LNCAP (cell line): Measurements from ENCODE around the gene IL1R1.

Experiments used
- TF ChIP-seq, protein P1 (sequence below): fragments of 450-650 bp; IDR thresholded peaks from 2 replicates; pipeline ENCODE4 v1.5.1; 2017; ENCODE audit warnings: mild to moderate bottlenecking

Gene IL1R1

GRCh38 chr2:102179061-102179460 is 36.5 kb downstream of the IL1R1 start:
- TF ChIP-seq, protein P1, sequence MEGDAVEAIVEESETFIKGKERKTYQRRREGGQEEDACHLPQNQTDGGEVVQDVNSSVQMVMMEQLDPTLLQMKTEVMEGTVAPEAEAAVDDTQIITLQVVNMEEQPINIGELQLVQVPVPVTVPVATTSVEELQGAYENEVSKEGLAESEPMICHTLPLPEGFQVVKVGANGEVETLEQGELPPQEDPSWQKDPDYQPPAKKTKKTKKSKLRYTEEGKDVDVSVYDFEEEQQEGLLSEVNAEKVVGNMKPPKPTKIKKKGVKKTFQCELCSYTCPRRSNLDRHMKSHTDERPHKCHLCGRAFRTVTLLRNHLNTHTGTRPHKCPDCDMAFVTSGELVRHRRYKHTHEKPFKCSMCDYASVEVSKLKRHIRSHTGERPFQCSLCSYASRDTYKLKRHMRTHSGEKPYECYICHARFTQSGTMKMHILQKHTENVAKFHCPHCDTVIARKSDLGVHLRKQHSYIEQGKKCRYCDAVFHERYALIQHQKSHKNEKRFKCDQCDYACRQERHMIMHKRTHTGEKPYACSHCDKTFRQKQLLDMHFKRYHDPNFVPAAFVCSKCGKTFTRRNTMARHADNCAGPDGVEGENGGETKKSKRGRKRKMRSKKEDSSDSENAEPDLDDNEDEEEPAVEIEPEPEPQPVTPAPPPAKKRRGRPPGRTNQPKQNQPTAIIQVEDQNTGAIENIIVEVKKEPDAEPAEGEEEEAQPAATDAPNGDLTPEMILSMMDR: no peak

- TF ChIP-seq, protein P1: no peak
These were observed 37.5 kb downstream of the IL1R1 start for GRCh38 chr2:102179788-102180686.

DNA sequence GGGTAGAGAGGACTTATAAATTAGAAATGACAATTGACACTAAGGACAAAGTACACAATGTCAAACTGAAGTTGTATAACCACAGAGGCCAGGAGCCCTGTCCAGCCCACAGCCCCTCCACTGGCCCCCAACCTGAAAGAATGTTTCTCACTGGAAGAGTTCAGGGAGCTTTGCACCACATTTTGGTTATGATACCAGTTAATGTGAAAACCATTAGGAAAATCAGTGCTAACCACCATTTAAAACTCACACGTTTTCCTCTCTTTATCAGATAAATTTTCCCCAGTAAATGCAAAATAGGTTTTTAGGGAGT is 38.1 kb downstream of the IL1R1 start:
- TF ChIP-seq, protein P1: no peak

GRCh38 chr2:102181376-102181775 is 38.8 kb downstream of the IL1R1 start:
- TF ChIP-seq, protein P1: no peak

- TF ChIP-seq, protein P1: no peak
These were observed 39.5 kb downstream of the IL1R1 start for GRCh38 chr2:102181919-102182635.

DNA sequence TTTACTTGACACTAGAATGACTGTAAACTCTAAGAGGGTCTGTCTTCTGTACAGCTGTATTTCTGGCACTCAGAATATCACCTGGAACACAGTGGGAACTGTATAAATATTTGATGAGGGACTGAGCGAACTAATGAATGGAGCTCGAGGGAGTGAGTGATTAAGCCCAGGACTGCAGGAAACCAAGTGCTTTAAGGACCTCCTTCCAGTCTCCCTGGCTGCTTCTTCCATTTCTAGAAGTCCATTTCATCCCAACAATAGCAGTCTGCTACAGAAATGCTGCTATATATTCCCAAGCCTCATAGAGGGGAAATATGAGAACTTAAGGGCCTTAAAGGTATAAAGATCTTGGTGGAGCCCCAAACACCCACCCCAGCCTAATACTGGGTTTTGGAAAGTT is 41.5 kb downstream of the IL1R1 start:
- TF ChIP-seq, protein P1: no peak

DNA sequence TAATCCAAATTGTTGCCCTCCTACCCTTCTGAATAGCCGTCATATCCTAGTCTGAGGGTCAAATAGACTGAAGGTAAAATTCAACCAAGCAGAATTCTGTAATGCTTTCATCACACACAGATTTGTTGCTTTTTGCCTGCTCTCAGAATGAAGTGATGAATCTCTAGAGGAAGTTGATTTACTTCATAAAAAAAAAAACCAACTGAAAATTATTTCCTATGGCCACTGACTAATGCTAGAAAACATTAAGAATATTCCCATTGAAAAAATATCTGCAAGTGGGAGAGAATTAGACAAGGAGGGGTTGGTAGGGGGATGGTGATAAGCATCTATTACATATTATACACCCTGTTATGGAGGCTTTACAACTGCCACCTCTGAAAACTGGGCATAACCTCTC is 42.0 kb downstream of the IL1R1 start:
- TF ChIP-seq, protein P1: no peak
